Stimulated activated effector memory CD8-positive, alpha-beta T cell treated with anti-CD3 and anti-CD28 coated beads, Interleukin-12 subunit alpha, Interleukin-12 subunit beta, amount 100 ng/mL, for 72 hours (primary cell): ENCODE results near the gene MSI2.
A peak's percentile ranks its signal among the peaks of the same experiment; 100 is the strongest.

ENCODE experiments used
- ATAC-seq: fragments of 150-1000 bp; cut with Tn5 transposase; 2 replicates; pipeline ENCODE4 v1.10.0; 2021
- DNase-seq, 2 donors: peaks; one replicate each; pipeline ENCODE4 v3.0.0; 2021 to 2022; ENCODE audit warnings: low spot score in 2 of 2
- H3K27ac Mint-ChIP-seq: one replicate; pipeline ENCODE4 v1.8.0; 2022; ENCODE audit warnings: mild to moderate bottlenecking, mixed read lengths
- H3K36me3 Mint-ChIP-seq: one replicate; pipeline ENCODE4 v1.8.0; 2022; ENCODE audit warnings: mild to moderate bottlenecking, mixed read lengths
- H3K4me1 Mint-ChIP-seq: one replicate; pipeline ENCODE4 v1.8.0; 2022; ENCODE audit warnings: mixed read lengths
- H3K4me3 Mint-ChIP-seq: one replicate; pipeline ENCODE4 v1.8.0; 2022; ENCODE audit warnings: mild to moderate bottlenecking, mixed read lengths
- H3K9me3 Mint-ChIP-seq: one replicate; pipeline ENCODE4 v1.8.0; 2022; ENCODE audit warnings: mixed read lengths

Gene MSI2

GRCh38 chr17:57572062-57572461, 315.7 kb downstream of the MSI2 start:
- peaks cover 20% of the 10 kb centered on the region for H3K4me1 Mint-ChIP-seq
- H3K27ac Mint-ChIP-seq: no peak overlapping the region
- DNase-seq: no peak

GRCh38 chr17:57572600-57572999, 316.3 kb downstream of the MSI2 start:
- peaks cover 4% of the 10 kb centered on the region for H3K36me3 Mint-ChIP-seq
- H3K9me3 Mint-ChIP-seq: no peaks in the 10 kb centered on the region
- peaks cover 20% of the 10 kb centered on the region for H3K4me1 Mint-ChIP-seq
- no peak overlapping the region for H3K4me3 Mint-ChIP-seq
- no peak for DNase-seq
- ATAC-seq: no peak
- H3K27ac Mint-ChIP-seq: no peak overlapping the region

More at GRCh38 chr17:57572062-57572461, 315.7 kb downstream of the MSI2 start:
- H3K9me3 Mint-ChIP-seq: no peaks in the 10 kb centered on the region
- no peak for ATAC-seq
- H3K36me3 Mint-ChIP-seq: peaks cover 7% of the 10 kb centered on the region
- no peak overlapping the region for H3K4me3 Mint-ChIP-seq

GRCh38 chr17:57574040-57574513, 317.8 kb downstream of the MSI2 start:
- no peak overlapping the region for H3K27ac Mint-ChIP-seq
- no peak overlapping the region for H3K4me3 Mint-ChIP-seq
- H3K36me3 Mint-ChIP-seq: no peaks in the 10 kb centered on the region
- no peaks in the 10 kb centered on the region for H3K9me3 Mint-ChIP-seq
- H3K4me1 Mint-ChIP-seq: peaks cover 26% of the 10 kb centered on the region
- ATAC-seq (no peak), DNase-seq (no peak)

- Mint-ChIP-seq H3K27ac (no peak overlapping the region), H3K4me1 (peaks cover 17% of the 10 kb centered on the region), H3K36me3 (no peaks in the 10 kb centered on the region), H3K9me3 (no peaks in the 10 kb centered on the region), H3K4me3 (no peak overlapping the region)
- DNase-seq: no peak
- ATAC-seq: no peak
These were observed 320.4 kb downstream of the MSI2 start for GRCh38 chr17:57576744-57577143.

GRCh38 chr17:57577751-57578607, 321.7 kb downstream of the MSI2 start:
- ATAC-seq: no peak
- Mint-ChIP-seq H3K27ac (peak overlapping the region; percentile 92), H3K36me3 (no peaks in the 10 kb centered on the region), H3K4me3 (no peak overlapping the region), H3K9me3 (no peaks in the 10 kb centered on the region), H3K4me1 (peaks cover 17% of the 10 kb centered on the region)
- DNase-seq: no peak

GRCh38 chr17:57578608-57579225, 322.4 kb downstream of the MSI2 start:
- Mint-ChIP-seq H3K36me3 (no peaks in the 10 kb centered on the region), H3K9me3 (no peaks in the 10 kb centered on the region), H3K4me3 (no peak overlapping the region), H3K27ac (peak overlapping the region; percentile 92), H3K4me1 (peaks cover 17% of the 10 kb centered on the region)
- DNase-seq (no peak), ATAC-seq (peak; percentile 34)

GRCh38 chr17:57579245-57579644, 322.9 kb downstream of the MSI2 start:
- ATAC-seq (no peak), DNase-seq (no peak)
- Mint-ChIP-seq H3K9me3 (no peaks in the 10 kb centered on the region), H3K4me1 (peaks cover 17% of the 10 kb centered on the region), H3K27ac (peak overlapping the region; percentile 17), H3K4me3 (no peak overlapping the region), H3K36me3 (no peaks in the 10 kb centered on the region)

- Mint-ChIP-seq H3K36me3 (no peaks in the 10 kb centered on the region), H3K27ac (no peak overlapping the region), H3K9me3 (no peaks in the 10 kb centered on the region), H3K4me1 (peaks cover 17% of the 10 kb centered on the region), H3K4me3 (no peak overlapping the region)
- no peak for DNase-seq
- ATAC-seq: no peak
These were observed 323.9 kb downstream of the MSI2 start for GRCh38 chr17:57580055-57580739.

- peaks cover 13% of the 10 kb centered on the region for H3K4me1 Mint-ChIP-seq
- H3K27ac Mint-ChIP-seq: no peak overlapping the region
- ATAC-seq: no peak
- no peak for DNase-seq
- H3K9me3 Mint-ChIP-seq: no peaks in the 10 kb centered on the region
- H3K4me3 Mint-ChIP-seq: no peak overlapping the region
- H3K36me3 Mint-ChIP-seq: peaks cover 4% of the 10 kb centered on the region
These were observed 326.8 kb downstream of the MSI2 start for GRCh38 chr17:57582881-57583756.

- no peak for ATAC-seq
- Mint-ChIP-seq H3K36me3 (peaks cover 4% of the 10 kb centered on the region), H3K4me3 (no peak overlapping the region), H3K4me1 (peaks cover 4% of the 10 kb centered on the region), H3K9me3 (no peaks in the 10 kb centered on the region), H3K27ac (no peak overlapping the region)
- DNase-seq: no peak
These were observed 327.8 kb downstream of the MSI2 start for GRCh38 chr17:57584050-57584551.

- ATAC-seq: no peak
- Mint-ChIP-seq H3K36me3 (peaks cover 4% of the 10 kb centered on the region), H3K4me3 (no peak overlapping the region), H3K9me3 (no peaks in the 10 kb centered on the region), H3K4me1 (no peaks in the 10 kb centered on the region), H3K27ac (peak overlapping the region; percentile 44)
- no peak for DNase-seq
These were observed 329.2 kb downstream of the MSI2 start for GRCh38 chr17:57585341-57586195.

GRCh38 chr17:57586196-57586740, 329.9 kb downstream of the MSI2 start:
- ATAC-seq (no peak), DNase-seq (no peak)
- Mint-ChIP-seq H3K4me3 (no peak overlapping the region), H3K4me1 (no peaks in the 10 kb centered on the region), H3K36me3 (peaks cover 4% of the 10 kb centered on the region), H3K27ac (peak overlapping the region; percentile 44), H3K9me3 (no peaks in the 10 kb centered on the region)

GRCh38 chr17:57586742-57587141, 330.4 kb downstream of the MSI2 start:
- Mint-ChIP-seq H3K4me1 (no peaks in the 10 kb centered on the region), H3K9me3 (no peaks in the 10 kb centered on the region), H3K27ac (no peak overlapping the region), H3K36me3 (peaks cover 4% of the 10 kb centered on the region), H3K4me3 (no peak overlapping the region)
- no peak for DNase-seq
- ATAC-seq: no peak
